NCI-H774 (cell line): Measurements from ENCODE around the gene ADAMTSL1.

Experiments
- DNase-seq: peaks from one replicate; lab custom pipeline; 2025; lab: John Stamatoyannopoulos, UW

Gene ADAMTSL1

GRCh38 chr9:18473652-18474279, at the start of gene ADAMTSL1:
ADAMTSL1 (plus strand) TSS chr9:18474153; CDS start chr9:18474233, 80 bp downstream.
- DNase-seq, result peak; percentile 54

GRCh38 chr9:18427691-18428090, 46.3 kb upstream of the ADAMTSL1 start:
- no peak for DNase-seq

- DNase-seq, result no peak
Measured at GRCh38 chr9:18428661-18429060, 45.3 kb upstream of the ADAMTSL1 start.

- DNase-seq, result no peak
Measured at GRCh38 chr9:18429070-18429469, 44.9 kb upstream of the ADAMTSL1 start.

GRCh38 chr9:18433620-18434019, 40.3 kb upstream of the ADAMTSL1 start:
- DNase-seq, result no peak

- no peak for DNase-seq
Measured at GRCh38 chr9:18437315-18438201, 36.4 kb upstream of the ADAMTSL1 start.

- no peak for DNase-seq
Measured at GRCh38 chr9:18438300-18438925, 35.5 kb upstream of the ADAMTSL1 start.

- no peak for DNase-seq
Measured at GRCh38 chr9:18438951-18439350, 35.0 kb upstream of the ADAMTSL1 start.

- no peak for DNase-seq
Measured at GRCh38 chr9:18441261-18441660, 32.7 kb upstream of the ADAMTSL1 start.

GRCh38 chr9:18442629-18443491, 31.1 kb upstream of the ADAMTSL1 start:
- peak; percentile 75 for DNase-seq

- DNase-seq, result no peak
Measured at GRCh38 chr9:18447131-18447530, 26.8 kb upstream of the ADAMTSL1 start.

- DNase-seq, result no peak
Measured at GRCh38 chr9:18447541-18447940, 26.4 kb upstream of the ADAMTSL1 start.

- no peak for DNase-seq
Measured at GRCh38 chr9:18448101-18448500, 25.9 kb upstream of the ADAMTSL1 start.

- no peak for DNase-seq
Measured at GRCh38 chr9:18451406-18451805, 22.5 kb upstream of the ADAMTSL1 start.

GRCh38 chr9:18452276-18452675, 21.7 kb upstream of the ADAMTSL1 start:
- no peak for DNase-seq

GRCh38 chr9:18456624-18457237, 17.2 kb upstream of the ADAMTSL1 start:
- no peak for DNase-seq

GRCh38 chr9:18457510-18457909, 16.4 kb upstream of the ADAMTSL1 start:
- no peak for DNase-seq

GRCh38 chr9:18459962-18460584, 13.9 kb upstream of the ADAMTSL1 start:
- DNase-seq, result no peak

- no peak for DNase-seq
Measured at GRCh38 chr9:18461496-18461895, 12.5 kb upstream of the ADAMTSL1 start.

- DNase-seq, result no peak
Measured at GRCh38 chr9:18463991-18464390, 10.0 kb upstream of the ADAMTSL1 start.

- no peak for DNase-seq
Measured at GRCh38 chr9:18466101-18466500, 7.9 kb upstream of the ADAMTSL1 start.
